ENCODE measurements around the gene CPXM2. TPM values are rescaled to one million over a fixed set of nuclear protein-coding genes. Genes with fewer than 3 reads are reported as not detected.
A peak's percentile ranks its signal among the peaks of the same experiment; 100 is the strongest.

Gene CPXM2
- polyA plus RNA-seq, 3 donors = not detected

GRCh38 chr10:123884907-123885381 is 6.7 kb downstream of the CPXM2 start:
- Histone ChIP-seq H3K4me3 (replicated peaks in 1 of 3; ENCODE audit: low read depth in 2 of 3, low read length in 3 of 3) (no peak overlapping the region), H3K27me3 (ENCODE audit: control insufficient read depth in 2 of 2, insufficient read depth in 2 of 2, low read length in 2 of 2) (peaks cover 0 to 2% of the 10 kb centered on the region in 2 donors), H3K4me1 (ENCODE audit: control insufficient read depth in 1 of 2, insufficient read depth in 2 of 2, low read length in 2 of 2) (no peaks in the 10 kb centered on the region), H3K9ac (ENCODE audit: insufficient read depth, low read length, poor library complexity, severe bottlenecking) (no peak overlapping the region), H2AFZ (ENCODE audit: insufficient read depth, low read depth, low read length, poor library complexity, severe bottlenecking) (no peak overlapping the region), H3K36me3 (replicated peaks in 1 of 2; ENCODE audit: control insufficient read depth in 1 of 2, insufficient read depth in 2 of 2, low read length in 2 of 2) (no peaks in the 10 kb centered on the region), H3K79me2 (ENCODE audit: insufficient read depth, low read length) (no peaks in the 10 kb centered on the region), H4K20me1 (ENCODE audit: insufficient read depth, low read length) (no peaks in the 10 kb centered on the region), H3K27ac (ENCODE audit: low read depth in 1 of 2, low read length in 2 of 2) (no peak overlapping the region), H3K4me2 (replicated peaks; ENCODE audit: extremely low read depth, low read length, poor library complexity, severe bottlenecking) (no peak overlapping the region), H3K9me3 (replicated peaks in 1 of 2; ENCODE audit: control insufficient read depth in 1 of 2, insufficient read depth in 1 of 2, low read length in 2 of 2) (no peaks in the 10 kb centered on the region)
- no peak overlapping the region for H3K27ac Mint-ChIP-seq
- intact Hi-C loops (cut with micrococcal nuclease) = no loop called here
- H3K36me3 Mint-ChIP-seq = no peaks in the 10 kb centered on the region
- no peak for TF ChIP-seq CTCF (IDR thresholded peaks at IDR 0.05)
- no peak for DNase-seq
- peaks cover 8 to 18% (median 8%) of the 10 kb centered on the region in 3 donors for H3K27me3 Mint-ChIP-seq (ENCODE audit: low read depth in 3 of 3)
- H3K9me3 Mint-ChIP-seq = peaks cover 0 to 2% (median 0%) of the 10 kb centered on the region in 7 donors
- H3K4me1 Mint-ChIP-seq = no peaks in the 10 kb centered on the region
- WGBS (ENCODE audit: insufficient coverage) = 89% methylated on average over 4 of the region's 5 CpGs
- no peak overlapping the region for H3K4me3 Mint-ChIP-seq

- Histone ChIP-seq H3K4me1 (ENCODE audit: control insufficient read depth in 1 of 2, insufficient read depth in 2 of 2, low read length in 2 of 2) (no peaks in the 10 kb centered on the region), H3K9me3 (replicated peaks in 1 of 2; ENCODE audit: control insufficient read depth in 1 of 2, insufficient read depth in 1 of 2, low read length in 2 of 2) (no peaks in the 10 kb centered on the region), H3K36me3 (replicated peaks in 1 of 2; ENCODE audit: control insufficient read depth in 1 of 2, insufficient read depth in 2 of 2, low read length in 2 of 2) (no peaks in the 10 kb centered on the region), H2AFZ (ENCODE audit: insufficient read depth, low read depth, low read length, poor library complexity, severe bottlenecking) (no peak overlapping the region), H3K27me3 (ENCODE audit: control insufficient read depth in 2 of 2, insufficient read depth in 2 of 2, low read length in 2 of 2) (no peaks in the 10 kb centered on the region), H4K20me1 (ENCODE audit: insufficient read depth, low read length) (no peaks in the 10 kb centered on the region), H3K27ac (ENCODE audit: low read depth in 1 of 2, low read length in 2 of 2) (no peak overlapping the region), H3K4me2 (replicated peaks; ENCODE audit: extremely low read depth, low read length, poor library complexity, severe bottlenecking) (no peak overlapping the region), H3K4me3 (replicated peaks in 1 of 3; ENCODE audit: low read depth in 2 of 3, low read length in 3 of 3) (no peak overlapping the region), H3K79me2 (ENCODE audit: insufficient read depth, low read length) (no peaks in the 10 kb centered on the region), H3K9ac (ENCODE audit: insufficient read depth, low read length, poor library complexity, severe bottlenecking) (no peak overlapping the region)
- H3K27ac Mint-ChIP-seq = peak overlapping the region in 1 of 7 donors; percentile 83
- 97% methylated on average over 3 of the region's 7 CpGs for WGBS (ENCODE audit: insufficient coverage)
- peaks cover 3 to 13% (median 4%) of the 10 kb centered on the region in 3 donors for H3K27me3 Mint-ChIP-seq (ENCODE audit: low read depth in 3 of 3)
- DNase-seq = no peak
- peaks cover 0 to 1% (median 0%) of the 10 kb centered on the region in 7 donors for H3K9me3 Mint-ChIP-seq
- no peak overlapping the region for H3K4me3 Mint-ChIP-seq
- no peak for TF ChIP-seq CTCF (IDR thresholded peaks at IDR 0.05)
- no peaks in the 10 kb centered on the region for H3K36me3 Mint-ChIP-seq
- intact Hi-C loops (cut with micrococcal nuclease) = no loop called here
- no peaks in the 10 kb centered on the region for H3K4me1 Mint-ChIP-seq
Observed at GRCh38 chr10:123884351-123884906, 7.2 kb downstream of the CPXM2 start.
